RCC 7860 (cell line): ENCODE measurements around the gene TRAPPC12.
"Not testable (repeated sequence)": the region's sequence is repeated elsewhere in the genome, so short reads cannot be mapped to it uniquely, and the experiment has no call there.

Experiments used
- DNase-seq: peaks from one replicate; pipeline ENCODE4 v3.0.0-alpha.2; 2015; ENCODE audit warnings: low spot score
- FAIRE-seq: peaks from 2 replicates; lab custom pipeline; 2012; peaks lifted over from hg19 to GRCh38; lab: Jason Lieb, UNC

Gene TRAPPC12

GRCh38 chr2:3483227-3483985 is 103.9 kb downstream of the TRAPPC12 start:
- FAIRE-seq: no peak
- no peak for DNase-seq

GRCh38 chr2:3483986-3484960 is 104.8 kb downstream of the TRAPPC12 start:
- FAIRE-seq: no peak
- DNase-seq: no peak

- no peak for FAIRE-seq
Observed at GRCh38 chr2:3485166-3485565, 105.7 kb downstream of the TRAPPC12 start.

GRCh38 chr2:3486047-3487027 is 106.8 kb downstream of the TRAPPC12 start:
- FAIRE-seq (no peak), DNase-seq (no peak)

More at GRCh38 chr2:3485166-3485565, 105.7 kb downstream of the TRAPPC12 start:
- DNase-seq: no peak

DNA sequence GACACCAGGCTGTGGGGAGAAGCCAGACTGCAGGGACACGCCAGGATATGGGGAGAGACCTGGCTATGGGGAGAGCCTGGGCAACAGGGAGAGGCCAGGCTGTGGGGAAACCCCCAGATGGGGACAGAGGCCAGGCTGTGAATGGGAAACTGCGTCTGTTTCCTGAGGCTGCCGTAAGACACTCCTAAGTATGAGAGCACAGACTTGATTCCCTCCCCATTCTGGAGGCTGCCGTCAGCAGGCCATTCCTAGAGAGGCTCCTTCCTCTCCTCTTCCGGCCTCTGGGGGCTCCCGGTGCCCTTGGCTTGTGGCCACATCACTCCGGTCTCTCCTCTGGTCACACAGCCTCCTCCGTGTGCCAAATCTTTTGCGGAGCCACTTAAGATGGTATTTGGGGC is 107.5 kb downstream of the TRAPPC12 start:
- DNase-seq: no peak
- FAIRE-seq: no peak

DNA sequence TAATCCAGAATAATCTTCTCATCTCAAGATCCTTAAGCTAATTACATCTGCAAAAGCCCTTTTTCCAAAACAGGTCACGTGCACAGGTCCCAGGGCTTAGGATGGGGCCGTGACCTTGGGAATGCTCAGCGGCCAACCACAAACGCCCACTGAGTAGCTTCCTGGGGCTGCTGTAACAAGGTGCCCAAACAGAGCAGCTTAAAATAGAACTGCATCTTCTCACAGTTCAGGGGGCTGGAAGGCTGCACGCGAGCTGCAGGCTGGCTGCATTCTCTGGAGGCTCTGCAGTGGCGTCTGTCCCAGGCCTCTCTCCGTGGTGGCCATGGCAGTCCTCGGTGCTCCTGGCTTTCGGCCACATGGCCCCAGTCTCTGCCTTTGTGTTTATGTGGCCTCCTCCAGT is 107.9 kb downstream of the TRAPPC12 start:
- DNase-seq (no peak), FAIRE-seq (no peak)

DNA sequence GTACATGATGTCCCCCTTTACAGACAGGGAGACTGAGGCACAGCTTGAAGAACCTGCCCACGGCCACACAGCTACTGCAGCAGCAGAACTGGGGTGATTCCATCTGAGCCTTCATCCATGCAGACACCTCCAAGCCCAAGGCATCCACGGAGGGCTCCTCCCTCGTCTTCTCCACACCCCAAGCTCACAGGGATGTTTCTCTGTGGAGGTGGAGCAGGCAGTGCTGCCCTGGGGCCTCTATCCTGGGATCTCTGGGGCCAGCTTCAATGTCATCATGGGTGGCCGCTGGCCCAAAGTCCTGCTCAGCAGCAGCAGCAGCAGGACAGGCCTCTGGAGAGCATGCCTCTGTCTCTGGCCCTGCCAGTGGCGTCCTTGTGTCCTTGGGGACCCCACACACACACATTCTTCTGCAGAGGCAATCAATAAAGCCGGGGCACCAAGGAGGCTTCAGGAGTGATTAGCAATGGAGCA is 108.6 kb downstream of the TRAPPC12 start:
- FAIRE-seq (no peak), DNase-seq (no peak)

- DNase-seq: no peak
Observed at GRCh38 chr2:3488855-3489763, 109.6 kb downstream of the TRAPPC12 start.

GRCh38 chr2:3489764-3490115 is 110.2 kb downstream of the TRAPPC12 start:
- FAIRE-seq (no peak), DNase-seq (no peak)

More at GRCh38 chr2:3488855-3489763, 109.6 kb downstream of the TRAPPC12 start:
- FAIRE-seq: no peak

DNA sequence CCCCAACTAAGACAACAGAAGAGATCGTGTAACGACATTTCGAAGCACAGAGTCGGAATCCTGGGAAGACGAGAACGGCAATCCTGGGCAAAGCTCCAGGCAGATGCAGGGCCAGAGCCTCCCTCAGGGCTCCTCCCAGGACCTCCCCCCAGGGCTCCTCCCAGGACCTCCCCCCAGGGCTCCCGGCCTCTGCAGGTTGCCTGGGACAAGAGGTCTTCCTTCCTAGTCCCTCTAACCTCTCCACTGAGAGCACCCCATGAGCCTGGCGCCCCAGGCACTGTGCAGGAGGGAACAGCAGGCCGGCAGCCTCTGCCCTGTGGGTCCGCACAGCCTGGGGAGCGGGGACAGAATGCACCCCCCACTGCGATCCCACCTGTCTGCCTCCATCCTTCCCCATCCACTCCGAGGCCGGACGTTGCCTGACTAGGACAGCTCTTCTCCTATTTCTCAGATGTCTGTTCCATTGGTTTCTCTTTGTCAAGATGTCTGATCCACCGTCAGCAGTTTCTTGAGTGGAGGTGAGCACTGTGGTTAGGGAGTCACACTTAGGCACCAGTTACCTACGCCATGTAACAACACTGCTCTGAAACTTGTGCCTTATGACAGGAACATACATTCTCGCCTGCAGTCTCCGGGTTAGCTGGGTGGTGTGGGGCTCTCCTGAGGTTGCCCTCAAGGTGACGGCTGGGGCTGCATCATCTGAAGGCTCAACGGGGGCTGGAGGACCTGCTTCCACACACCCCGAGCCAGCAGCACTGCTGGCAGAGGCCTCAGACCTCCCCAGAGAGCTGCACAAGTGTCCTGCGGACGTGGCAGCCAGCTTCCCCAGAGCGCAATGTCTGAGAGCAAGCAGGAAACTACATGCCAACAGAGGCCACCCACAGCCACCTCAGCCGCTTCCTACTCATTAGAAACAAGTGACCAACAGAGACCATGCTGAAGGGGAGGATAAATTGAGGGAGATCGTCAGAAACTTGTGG is 111.0 kb downstream of the TRAPPC12 start:
- no peak for FAIRE-seq
- no peak for DNase-seq

GRCh38 chr2:3491306-3491705 is 111.8 kb downstream of the TRAPPC12 start:
- FAIRE-seq (no peak), DNase-seq (no peak)

DNA sequence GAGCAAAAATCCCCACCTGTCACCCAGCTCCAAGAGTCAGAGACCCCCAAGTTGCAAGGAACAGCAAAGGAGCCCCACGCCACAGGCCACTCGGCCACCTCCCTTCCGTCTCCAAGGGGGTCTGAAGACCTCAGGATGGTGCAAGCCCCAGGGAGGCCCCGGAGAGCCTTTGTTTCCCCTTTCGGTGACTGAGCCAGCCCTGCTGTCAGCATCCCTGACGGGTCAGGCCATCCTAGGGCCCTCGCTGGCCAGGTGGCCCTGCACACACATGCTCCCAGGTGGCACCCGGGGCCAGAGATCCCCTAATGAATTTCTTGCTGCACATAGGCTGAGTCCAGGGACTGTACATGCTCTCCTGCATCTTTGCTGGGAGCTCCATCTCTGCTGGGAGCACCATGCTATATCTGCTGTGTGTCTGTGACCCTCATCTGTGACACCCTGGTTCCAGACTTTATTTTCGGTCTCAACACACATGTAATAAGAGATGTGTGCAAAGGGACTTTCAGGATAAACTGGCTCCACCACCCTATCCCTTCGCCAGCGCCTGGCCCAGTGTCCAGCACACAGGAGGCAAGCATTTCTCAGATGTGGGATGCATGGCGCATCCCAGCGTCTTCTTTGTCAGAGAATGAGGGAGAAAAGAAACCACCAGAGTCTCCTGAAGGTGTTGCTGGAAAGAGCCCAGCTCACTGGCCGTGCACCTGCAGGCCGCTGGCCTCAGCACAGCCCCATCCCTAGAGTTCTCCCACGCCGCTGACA is 112.4 kb downstream of the TRAPPC12 start:
- DNase-seq (no peak), FAIRE-seq (no peak)

DNA sequence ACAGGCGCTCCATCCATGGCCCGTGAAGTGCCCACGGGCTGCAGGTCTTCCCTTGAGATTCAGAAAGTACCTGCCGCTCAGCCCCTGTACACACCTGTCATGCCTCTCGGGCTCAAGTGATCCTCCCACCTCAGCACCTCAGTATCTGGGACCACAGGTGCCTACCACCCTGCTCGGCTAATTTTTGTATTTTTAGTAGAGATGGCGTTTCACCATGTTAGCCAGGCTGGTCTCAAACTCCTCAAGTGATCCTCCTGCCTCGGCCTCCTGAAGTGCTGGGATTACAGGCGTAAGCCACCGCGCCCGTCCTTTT is 112.9 kb downstream of the TRAPPC12 start:
- DNase-seq, FAIRE-seq: not testable (repeated sequence)

DNA sequence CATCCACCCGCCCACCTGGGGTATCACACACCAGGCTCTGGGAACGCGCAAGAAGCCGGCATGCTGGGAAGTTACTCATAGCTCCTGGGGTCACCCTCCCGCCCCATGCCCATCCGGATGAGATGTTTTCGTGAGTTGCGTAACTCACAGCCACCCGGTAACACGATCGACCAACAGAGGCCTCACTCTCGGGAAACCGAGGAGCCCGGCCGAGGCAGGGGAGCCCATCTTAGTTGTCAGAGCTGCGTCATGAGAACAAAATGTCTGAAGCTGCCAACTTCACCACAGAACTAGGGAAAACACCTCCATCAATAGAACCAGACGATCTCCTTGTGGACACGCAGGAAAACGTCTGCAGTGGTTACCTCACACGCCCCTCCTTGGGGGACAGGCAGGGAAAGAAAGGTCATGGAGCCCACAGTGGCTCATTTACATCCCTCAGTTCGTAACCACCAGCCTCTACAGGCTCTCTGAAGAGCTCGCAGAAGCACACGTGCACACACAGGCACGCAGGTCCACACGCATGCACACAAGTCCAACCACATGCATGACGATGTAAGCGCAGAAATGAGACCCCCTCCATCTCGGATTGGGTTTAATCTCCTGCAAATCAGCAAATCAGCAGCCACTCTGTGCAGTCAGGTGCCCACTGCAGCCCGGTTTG is 113.6 kb downstream of the TRAPPC12 start:
- no peak for FAIRE-seq
- DNase-seq: peak; percentile 9

DNA sequence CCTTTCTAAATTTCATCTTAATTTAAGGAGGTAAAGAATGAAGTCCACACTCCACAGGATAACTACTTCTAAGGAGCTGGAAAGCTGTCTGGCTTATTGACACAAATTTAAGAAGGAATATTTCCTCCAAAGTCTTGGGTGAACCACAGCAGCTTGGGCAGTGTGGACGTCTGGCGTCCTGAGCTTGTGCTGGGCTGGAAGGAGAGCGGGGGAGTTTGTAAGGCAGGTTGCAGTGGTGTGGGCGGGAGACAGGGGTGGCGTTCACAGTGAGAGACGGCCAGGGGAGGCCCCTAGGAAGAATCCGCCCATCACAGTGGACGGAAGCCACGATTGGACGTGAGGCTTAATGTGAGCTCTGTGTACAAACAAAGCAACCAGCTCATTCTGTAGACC is 114.1 kb downstream of the TRAPPC12 start:
- DNase-seq (no peak), FAIRE-seq (no peak)

DNA sequence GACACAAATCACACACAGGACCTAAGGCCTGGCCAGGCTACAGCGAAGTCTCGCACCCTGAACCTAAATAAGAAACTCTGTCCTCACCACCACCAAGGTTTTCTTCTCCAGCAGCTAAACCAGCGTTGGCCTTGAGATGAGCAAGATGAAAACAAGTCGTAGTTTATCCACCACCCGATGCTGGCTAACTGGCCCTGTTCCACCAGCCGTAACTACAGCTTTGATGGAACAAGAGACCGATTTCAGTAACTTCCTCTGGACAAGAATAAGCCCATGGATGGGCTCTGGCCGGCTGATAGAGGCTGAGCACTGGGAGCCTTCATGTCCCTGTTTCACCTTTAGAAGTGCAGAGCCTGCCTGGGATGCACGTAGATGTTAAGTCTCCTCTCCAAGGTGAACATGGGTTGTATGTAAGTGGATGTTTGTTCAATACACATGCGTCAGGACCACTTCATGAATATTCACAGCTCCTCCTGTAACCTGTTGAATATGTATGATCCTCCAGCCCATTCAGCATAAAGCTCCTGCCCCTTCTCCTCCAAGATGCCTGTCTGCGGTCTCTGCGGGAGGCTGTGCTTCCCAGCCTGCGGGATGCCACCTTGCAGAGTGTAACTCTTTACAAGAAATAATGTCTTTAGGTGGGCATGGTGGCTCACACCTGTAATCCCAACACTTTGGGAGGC is 115.6 kb downstream of the TRAPPC12 start:
- DNase-seq: no peak
- no peak for FAIRE-seq

- not testable (repeated sequence) for DNase-seq, FAIRE-seq
Observed at GRCh38 chr2:3496708-3497080, 117.2 kb downstream of the TRAPPC12 start.
